NCI-H1436 treated with DMSO at 0.1 percent for 48 hours (cell line): ENCODE results near the gene TRIP13.

Experiments
- DNase-seq: peaks from one replicate; lab custom pipeline; 2025; lab: John Stamatoyannopoulos, UW

Gene TRIP13

DNA sequence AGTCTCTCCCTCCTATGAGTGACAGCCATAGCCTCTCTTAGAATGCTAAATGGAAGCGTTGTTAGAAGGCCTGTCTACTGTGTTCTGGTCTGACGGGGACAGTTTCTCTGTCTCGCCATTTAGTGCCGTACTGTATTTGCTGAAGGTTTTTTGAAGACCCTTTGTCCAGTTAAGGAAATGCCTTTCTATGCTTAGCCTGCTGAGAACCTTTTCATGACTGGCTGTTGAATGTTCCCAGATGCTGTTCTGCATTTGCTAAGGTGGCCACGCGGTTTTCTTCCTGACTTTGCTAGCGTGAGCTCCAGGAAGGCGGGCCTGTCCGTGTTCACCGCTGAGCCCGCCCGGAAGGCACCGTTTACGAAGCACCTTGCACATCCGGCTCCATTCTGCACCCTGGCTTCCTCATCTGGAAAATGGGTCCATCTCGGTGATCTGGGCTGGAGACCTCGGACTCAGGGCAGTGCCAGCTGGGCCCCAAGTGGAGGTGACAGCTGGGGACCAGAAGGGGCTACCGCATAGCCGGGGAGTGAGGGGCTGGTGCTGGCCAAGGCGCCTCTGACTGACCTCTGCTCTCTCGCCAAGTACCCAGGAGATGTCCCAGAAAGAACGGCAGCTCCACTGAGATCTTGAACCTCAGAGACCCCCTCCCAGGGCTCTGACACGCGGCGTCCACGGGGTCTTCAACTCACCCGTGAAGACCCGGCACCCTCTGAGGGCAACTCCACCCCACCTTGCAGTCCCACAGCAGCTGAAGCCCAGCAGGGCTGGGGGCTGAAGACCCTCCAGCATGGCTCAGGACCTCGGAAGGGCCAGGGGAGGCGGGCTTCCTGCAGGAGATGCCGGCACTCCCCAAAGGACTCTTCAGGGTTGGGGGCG, 63.4 kb downstream of the TRIP13 start:
- DNase-seq = no peak

- DNase-seq = no peak
These were observed 64.5 kb downstream of the TRIP13 start for GRCh38 chr5:956941-957747.

GRCh38 chr5:957748-958485, 65.2 kb downstream of the TRIP13 start:
- no peak for DNase-seq

DNA sequence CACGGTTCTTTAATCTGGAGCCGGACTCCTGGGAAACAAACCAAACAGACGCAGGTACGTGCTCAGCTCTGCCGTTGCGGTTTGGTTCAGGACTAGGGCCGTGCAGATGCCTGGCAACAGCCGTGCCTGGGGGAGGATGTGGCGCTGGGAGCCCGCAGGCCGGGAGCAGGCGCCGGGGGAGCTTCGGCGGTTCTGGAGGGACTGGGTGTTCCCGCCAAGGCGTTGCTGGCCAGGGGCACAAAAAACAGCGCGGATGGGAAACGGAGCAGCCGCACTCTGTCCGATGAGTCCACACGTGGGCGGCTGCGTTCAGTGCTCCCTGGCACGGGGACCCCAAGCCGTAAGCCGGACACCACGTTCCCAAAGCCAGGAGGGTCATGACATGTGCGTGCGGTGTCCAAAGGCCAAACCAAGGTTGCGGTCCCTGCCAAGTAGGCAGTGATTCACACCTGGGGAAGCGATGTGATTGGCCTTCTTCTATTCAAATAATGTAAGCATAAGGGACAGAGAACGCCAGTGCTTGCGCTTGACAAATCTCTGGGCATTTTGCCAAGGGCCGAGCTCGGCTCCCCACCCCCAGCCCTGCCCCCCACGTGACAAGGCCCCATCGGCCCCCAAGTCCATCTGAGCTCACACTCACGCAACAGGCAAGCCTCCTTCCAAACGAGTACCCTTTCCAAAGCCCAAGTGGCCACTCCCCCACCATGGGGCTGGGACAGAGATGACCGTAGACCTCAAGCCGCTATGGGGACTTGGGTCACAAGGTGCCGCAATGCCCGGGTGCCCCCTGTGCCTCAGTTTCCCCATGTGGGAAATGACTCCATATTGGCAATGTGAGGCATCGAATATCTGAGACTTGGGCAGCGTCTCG, 66.3 kb downstream of the TRIP13 start:
- no peak for DNase-seq

DNA sequence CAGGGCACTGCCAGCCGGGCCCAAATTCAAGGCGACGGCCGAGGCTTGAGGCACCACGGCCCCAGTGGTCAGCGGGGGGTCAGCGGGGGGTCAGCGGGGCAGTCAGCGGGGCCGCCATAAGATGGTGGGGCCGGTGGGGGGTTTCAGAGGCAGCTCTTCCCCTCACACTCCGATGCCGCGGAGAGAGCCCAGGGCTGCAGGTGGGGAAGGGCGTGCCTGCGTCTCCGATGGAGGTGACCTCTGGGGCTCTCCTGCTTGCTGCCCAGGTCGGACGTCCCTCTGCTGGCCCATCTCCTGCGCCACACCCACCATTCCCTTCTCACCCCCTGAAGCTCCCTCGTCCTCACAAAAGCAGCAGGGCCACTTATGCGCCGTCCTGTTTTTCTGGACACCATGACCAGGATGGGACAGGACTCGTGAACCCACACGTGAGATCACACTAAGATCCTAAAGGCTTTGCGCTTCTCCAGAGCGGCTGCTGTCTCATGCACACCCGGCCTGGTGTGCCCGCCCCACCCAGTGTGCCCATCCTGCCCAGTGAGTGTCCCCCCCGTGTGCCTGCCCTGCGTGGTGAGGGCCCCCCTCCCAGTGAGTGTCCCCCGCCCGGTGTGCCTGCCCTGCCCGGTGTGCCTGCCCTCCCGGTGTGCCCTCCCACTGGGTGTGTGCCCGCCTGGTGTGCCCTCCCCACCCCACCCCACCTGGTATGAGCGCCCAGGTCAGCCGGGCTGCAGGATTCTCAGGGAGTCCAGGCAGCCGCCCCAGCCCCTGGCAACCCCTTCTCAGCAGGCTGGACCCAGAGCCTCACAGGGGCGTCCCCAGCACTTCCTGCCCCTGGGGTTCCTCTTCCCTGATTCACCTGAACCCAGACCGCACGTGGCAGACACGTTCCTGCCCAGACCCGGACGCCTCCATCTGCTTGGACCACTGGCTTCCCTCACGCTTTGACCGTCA, 67.2 kb downstream of the TRIP13 start:
- no peak for DNase-seq

DNA sequence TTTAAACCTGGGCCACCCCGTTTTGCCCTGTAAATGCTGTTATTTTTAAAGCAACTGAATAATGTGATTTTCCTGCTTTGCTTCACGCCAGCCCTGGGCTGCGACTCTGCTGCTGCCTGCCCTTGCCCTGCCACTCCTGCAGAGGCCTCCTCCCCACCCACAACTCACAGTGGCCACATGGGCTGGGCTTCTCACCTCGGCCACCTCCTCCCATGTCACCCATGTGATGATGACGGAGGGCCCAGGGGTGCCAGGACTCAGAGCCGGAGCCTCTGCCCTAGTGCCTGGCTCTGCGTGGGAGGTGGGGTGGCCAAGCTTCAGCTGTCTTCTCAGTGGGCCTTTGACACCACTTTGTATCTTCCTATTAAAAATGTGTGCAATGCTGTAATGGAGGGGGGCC, 67.9 kb downstream of the TRIP13 start:
- DNase-seq = no peak

- no peak for DNase-seq
These were observed 68.5 kb downstream of the TRIP13 start for GRCh38 chr5:961002-961710.

DNA sequence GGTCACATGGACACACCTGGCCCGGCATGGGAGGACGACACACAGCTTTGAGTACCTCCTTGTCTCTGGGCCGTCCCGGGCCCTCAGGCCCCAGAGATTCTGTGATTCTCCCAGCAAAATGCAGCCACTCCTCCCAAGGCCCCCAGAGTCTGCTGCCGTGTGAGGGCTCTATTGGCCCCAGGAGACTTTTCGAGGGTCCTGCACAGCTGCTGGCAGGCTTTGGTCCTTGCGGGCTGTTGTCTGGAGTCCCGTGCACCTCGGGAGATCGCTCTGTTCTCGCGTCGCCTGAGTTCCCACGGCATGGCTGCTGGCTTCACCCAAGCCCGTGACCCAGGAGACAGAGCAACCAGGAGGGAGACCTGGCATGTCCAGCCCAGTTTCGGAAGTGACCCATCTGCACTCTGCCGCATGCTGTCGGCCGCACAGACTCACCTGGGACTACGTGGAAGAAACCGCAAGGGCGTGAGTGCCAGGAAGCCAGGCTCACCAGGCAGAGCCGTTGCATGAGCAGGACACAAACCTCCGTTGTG, 69.1 kb downstream of the TRIP13 start:
- no peak for DNase-seq

DNA sequence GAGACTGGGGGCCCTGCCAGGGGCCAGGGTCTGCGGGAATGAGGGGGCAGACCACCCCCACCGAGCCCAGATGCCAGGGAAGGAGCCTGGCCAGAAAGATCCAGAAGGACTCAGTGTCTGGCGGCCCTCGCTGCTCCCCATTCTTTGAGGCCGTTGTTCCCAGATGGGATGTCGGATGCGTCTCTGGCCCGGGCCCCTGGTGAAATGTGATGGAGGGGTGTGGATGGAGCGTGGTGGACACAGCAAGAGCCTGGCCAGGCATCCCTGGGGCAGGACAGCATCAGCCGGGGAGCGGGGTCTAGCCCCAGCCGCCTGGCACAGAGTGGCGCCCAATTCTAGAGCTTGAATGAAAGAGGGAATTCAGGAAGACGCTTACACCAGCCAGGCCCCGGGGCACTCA, 69.7 kb downstream of the TRIP13 start:
- no peak for DNase-seq

DNA sequence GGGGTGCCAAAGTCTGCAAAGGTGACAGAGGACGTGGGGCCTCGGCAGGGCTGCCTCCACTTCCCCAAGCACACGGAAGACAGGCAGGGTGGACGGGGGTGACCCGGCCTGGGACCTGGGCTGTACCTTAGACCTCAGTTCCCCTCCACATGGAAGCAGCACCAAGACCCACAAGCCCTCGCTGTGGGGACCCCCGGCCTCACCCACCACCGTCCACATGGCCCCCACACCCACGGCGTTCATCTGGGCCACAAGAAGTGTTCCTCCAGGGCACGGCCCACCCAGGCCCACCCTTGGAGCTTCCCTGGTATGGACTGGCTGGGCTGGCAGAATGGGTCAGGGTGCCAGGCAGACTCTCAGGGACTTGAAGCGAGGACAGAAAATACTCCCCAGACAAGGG, 70.1 kb downstream of the TRIP13 start:
- no peak for DNase-seq

DNA sequence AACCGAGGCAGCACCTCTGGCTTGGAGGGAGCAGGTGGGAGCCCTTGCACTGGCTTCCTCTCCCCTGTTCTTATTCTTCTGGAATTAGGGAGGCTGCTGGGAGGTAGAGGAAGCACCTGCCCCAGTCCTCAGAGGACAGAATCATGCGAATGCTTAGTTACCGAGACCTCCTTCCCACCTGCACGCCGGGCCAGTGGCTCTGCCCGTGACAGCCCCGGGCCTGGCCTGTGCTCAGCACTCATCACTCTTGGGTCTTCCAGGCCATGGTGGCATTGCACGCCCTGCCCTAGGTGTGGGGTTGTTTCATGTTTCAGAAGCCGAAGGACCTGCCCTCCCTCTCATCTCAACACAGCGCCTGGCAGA, 70.6 kb downstream of the TRIP13 start:
- DNase-seq = no peak

GRCh38 chr5:963673-964531, 71.2 kb downstream of the TRIP13 start:
- no peak for DNase-seq

GRCh38 chr5:964821-965220, 72.1 kb downstream of the TRIP13 start:
- no peak for DNase-seq

DNA sequence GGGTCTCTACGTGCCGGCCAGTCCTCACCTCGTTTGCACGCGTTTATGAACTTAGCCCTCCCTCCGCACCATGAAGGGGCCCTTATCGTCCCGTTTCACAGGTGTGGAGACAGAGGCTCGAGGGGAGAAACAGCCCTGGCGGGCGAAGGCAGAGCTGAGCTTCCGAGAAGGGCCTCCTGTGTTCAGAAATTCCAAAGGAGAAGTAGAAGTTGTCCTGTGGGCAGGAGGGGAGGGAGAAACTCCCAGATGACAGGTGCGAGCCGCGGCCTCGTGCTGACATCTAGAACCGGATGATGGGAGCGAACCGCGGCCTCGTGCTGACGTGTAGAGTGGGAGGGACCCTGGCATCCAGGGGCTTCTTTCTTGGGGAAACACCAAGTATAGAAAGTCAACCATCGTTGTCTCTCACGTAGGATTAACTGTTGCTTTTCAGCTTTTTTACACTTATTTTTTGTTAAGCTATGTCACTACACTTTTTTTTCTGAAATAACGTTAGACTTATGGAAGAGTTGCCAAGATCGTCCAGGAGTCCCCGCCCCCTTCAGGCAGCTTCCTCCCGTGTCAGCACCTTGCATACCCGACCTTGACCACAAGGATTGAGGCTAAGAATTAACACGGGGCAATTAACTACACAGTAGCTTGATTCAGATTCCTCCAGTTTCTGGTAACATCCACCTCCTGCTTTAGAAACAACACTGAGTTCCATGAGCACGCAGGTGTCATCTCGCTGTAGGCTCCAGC, 73.1 kb downstream of the TRIP13 start:
- DNase-seq = no peak

DNA sequence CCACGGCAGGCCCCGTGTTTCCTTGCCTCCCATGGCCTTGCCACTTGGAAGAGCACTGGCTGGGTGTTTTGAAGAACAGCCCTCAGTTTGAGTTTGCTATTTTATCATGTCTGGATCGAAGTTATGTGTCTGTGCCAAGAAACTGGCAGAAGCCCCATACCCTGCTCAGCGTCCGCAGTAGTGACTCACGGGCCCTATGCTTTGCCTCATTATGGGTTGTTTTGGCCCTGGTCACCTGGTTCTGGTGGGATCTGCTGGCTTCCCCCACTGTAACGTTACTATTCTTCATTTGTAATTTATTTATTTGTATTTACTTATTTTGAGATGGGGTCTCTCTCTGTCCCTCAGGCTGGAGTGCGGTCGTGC, 73.6 kb downstream of the TRIP13 start:
- no peak for DNase-seq

DNA sequence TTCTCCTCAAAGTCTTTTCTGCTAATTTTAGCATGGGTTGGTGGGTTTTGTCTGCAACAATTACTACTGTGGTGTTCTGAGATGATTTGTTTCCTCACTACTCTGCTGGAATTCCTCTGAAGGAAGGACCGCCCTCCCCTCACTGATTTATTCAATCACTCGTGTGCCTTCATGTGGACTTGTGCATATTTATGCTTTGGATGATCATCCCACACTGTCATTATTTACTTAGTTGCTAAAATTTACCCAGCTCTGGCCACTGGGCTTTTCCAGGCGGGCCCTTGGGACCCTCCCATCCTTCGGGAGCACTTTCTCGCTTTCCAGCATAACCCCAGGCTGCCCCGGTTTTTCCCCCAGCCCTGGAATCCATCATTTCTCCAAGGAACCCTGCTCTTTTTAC, 74.3 kb downstream of the TRIP13 start:
- DNase-seq = no peak
